SK-N-MC (cell line): Measurements from ENCODE around the gene KAT14.

Source experiments
- EZH2 ChIP-seq: fragments of 200-600 bp; sonication (generic); IDR thresholded peaks from one replicate; pipeline ENCODE4 v1.6.1; 2017; ENCODE audit warnings: antibody characterized with exemption
- FOXP2 ChIP-seq: optimal IDR thresholded peaks from 2 replicates; pipeline ENCODE3; 2011; ENCODE audit warnings: mild to moderate bottlenecking, moderate library complexity; ENCODE audit not compliant: insufficient read depth; ENCODE audit errors: extremely low read length, control extremely low read depth
- POLR2AphosphoS5 ChIP-seq: IDR thresholded peaks from 2 replicates; pipeline ENCODE4 v1.6.1; 2012; ENCODE audit warnings: mild to moderate bottlenecking, low read depth, low read length, borderline replicate concordance

GRCh38 chr20:18090044-18090443 is 47.6 kb upstream of the KAT14 start:
- no peak for TF ChIP-seq POLR2AphosphoS5
- TF ChIP-seq EZH2: no peak
- no peak for TF ChIP-seq FOXP2
